ENCODE measurements around the gene VKORC1.
"Not testable (repeated sequence)": the region's sequence is repeated elsewhere in the genome, so short reads cannot be mapped to it uniquely, and the experiment has no call there.

Gene VKORC1

GRCh38 chr16:31094424-31095120 lies at the start of gene VKORC1:
TSS of gene VKORC1 (minus strand) at chr16:31094797. CDS start at chr16:31094729, 68 bp downstream.
- peak; percentile 97 for DNase-seq

- DNase-seq: no peak
Observed at GRCh38 chr16:31143694-31144148, 49.1 kb upstream of the VKORC1 start.

GRCh38 chr16:31143011-31143693 lies 48.6 kb upstream of the VKORC1 start:
- DNase-seq: no peak

- DNase-seq: peak; percentile 98
Observed at GRCh38 chr16:31142109-31143010, 47.8 kb upstream of the VKORC1 start.

- DNase-seq: no peak
Observed at GRCh38 chr16:31141489-31142108, 47.0 kb upstream of the VKORC1 start.

- not testable (repeated sequence) for DNase-seq
Observed at GRCh38 chr16:31141071-31141469, 46.5 kb upstream of the VKORC1 start.

- DNase-seq: no peak
Observed at GRCh38 chr16:31138621-31139578, 44.3 kb upstream of the VKORC1 start.

- not testable (repeated sequence) for DNase-seq
Observed at GRCh38 chr16:31136822-31137499, 42.4 kb upstream of the VKORC1 start.

- DNase-seq: no peak
Observed at GRCh38 chr16:31136287-31136662, 41.7 kb upstream of the VKORC1 start.

GRCh38 chr16:31135535-31136286 lies 41.1 kb upstream of the VKORC1 start, which contains the start of gene PRSS8:
TSS of gene PRSS8 (minus strand) at chr16:31135727. CDS start at chr16:31135498, 229 bp downstream.
- peak; percentile 28 for DNase-seq

- no peak for DNase-seq
Observed at GRCh38 chr16:31134625-31135534, 40.3 kb upstream of the VKORC1 start.

GRCh38 chr16:31134091-31134571 lies 39.5 kb upstream of the VKORC1 start:
- no peak for DNase-seq

GRCh38 chr16:31133046-31133501 lies 38.5 kb upstream of the VKORC1 start:
- DNase-seq: no peak

GRCh38 chr16:31132303-31132979 lies 37.8 kb upstream of the VKORC1 start:
- no peak for DNase-seq

GRCh38 chr16:31131841-31132271 lies 37.3 kb upstream of the VKORC1 start:
- DNase-seq: no peak

- no peak for DNase-seq
Observed at GRCh38 chr16:31131416-31131815, 36.8 kb upstream of the VKORC1 start.

- no peak for DNase-seq
Observed at GRCh38 chr16:31130899-31131298, 36.3 kb upstream of the VKORC1 start.

GRCh38 chr16:31130336-31130891 lies 35.8 kb upstream of the VKORC1 start:
- no peak for DNase-seq
